DOHH2 (cell line): ENCODE data around the gene FGFR3.

Experiments used
- CTCF ChIP-seq: fragments of 200-600 bp; sonication (generic); IDR thresholded peaks from one replicate; pipeline ENCODE4 v1.5.1; 2014; ENCODE audit warnings: antibody characterized with exemption, mild to moderate bottlenecking, low read depth, low read length; ENCODE audit not compliant: poor library complexity, severe bottlenecking
- EZH2phosphoT487 ChIP-seq: fragments of 200-600 bp; sonication (generic); IDR thresholded peaks from 2 replicates; pipeline ENCODE4 v1.6.1; 2017; ENCODE audit warnings: borderline replicate concordance, mild to moderate bottlenecking, antibody characterized with exemption, low read length, moderate library complexity, mixed read lengths

DNA sequence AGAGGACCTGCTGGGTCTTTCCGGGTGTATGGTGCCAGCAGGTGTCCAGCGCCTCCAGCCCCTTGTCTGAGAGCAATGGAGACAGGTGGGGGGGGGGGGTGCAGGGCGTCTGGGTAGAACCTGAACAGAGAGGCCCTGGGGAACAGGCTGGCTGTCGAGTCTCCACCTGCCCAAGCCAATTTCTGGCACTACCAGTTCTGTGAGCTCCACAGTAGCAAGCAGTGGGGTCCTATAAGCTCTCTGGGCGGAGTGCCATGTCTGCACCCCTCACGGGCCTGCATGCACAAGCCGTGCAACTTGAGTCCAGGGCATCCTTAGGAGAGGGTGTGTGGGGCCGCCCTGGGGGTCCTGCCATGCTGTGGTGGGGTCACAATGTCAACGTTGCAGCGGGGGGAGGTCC, 10.1 kb upstream of the FGFR3 start:
- TF ChIP-seq CTCF: no peak
- no peak for TF ChIP-seq EZH2phosphoT487
